DND-41 (cell line): ENCODE data around the gene ARIH1.

Experiments used
- CTCF ChIP-seq: IDR thresholded peaks from 2 replicates; pipeline ENCODE4 v1.5.1; 2012; ENCODE audit warnings: borderline replicate concordance, low read length, moderate library complexity, mild to moderate bottlenecking; ENCODE audit not compliant: poor library complexity, severe bottlenecking; ENCODE audit errors: extremely low read depth
- EZH2 ChIP-seq: IDR thresholded peaks from 3 replicates; pipeline ENCODE4 v1.6.1; 2012; ENCODE audit warnings: borderline replicate concordance, low read depth, mild to moderate bottlenecking, moderate library complexity, low read length, inconsistent platforms; ENCODE audit not compliant: severe bottlenecking

GRCh38 chr15:72593838-72594237, 119.7 kb downstream of the ARIH1 start:
- TF ChIP-seq CTCF = no peak
- no peak for TF ChIP-seq EZH2
